GM23248 (cell line): ENCODE results near the gene NFYA.

Source experiments
- EZH2 ChIP-seq: fragments of 200-600 bp; sonication (generic); IDR thresholded peaks from 2 replicates; pipeline ENCODE4 v1.6.1; 2018; ENCODE audit warnings: antibody characterized with exemption, mild to moderate bottlenecking; ENCODE audit not compliant: insufficient read depth, poor library complexity, severe bottlenecking
- EZH2phosphoT487 ChIP-seq: fragments of 200-600 bp; sonication (generic); IDR thresholded peaks from 2 replicates; pipeline ENCODE4 v1.6.1; 2018; ENCODE audit warnings: antibody characterized with exemption, moderate library complexity, mild to moderate bottlenecking, low read depth; ENCODE audit not compliant: insufficient read depth

- TF ChIP-seq EZH2 (no peak), EZH2phosphoT487 (no peak)
Observed at GRCh38 chr6:41120058-41120457, 47.3 kb downstream of the NFYA start.
